ENCODE results near the gene LYSET.

GRCh38 chr14:93185349-93185720, 218 bp downstream of the LYSET start:
- TF ChIP-seq MYC (IDR thresholded peaks at IDR 0.05; ENCODE audit: low read depth, low read length) (no peak), CTCF (IDR thresholded peaks at IDR 0.05; ENCODE audit: extremely low read depth in 1 of 2, insufficient read depth in 1 of 2, low read depth in 1 of 2, low read length in 2 of 2) (no peak), EZH2 (IDR thresholded peaks at IDR 0.05; ENCODE audit: borderline replicate concordance, low read depth, low read length, severe bottlenecking) (no peak), MAX (IDR thresholded peaks at IDR 0.05; ENCODE audit: insufficient read depth, insufficient read length) (no peak), POLR2A (IDR thresholded peaks at IDR 0.05; ENCODE audit: low read depth, low read length) (no peak)
